Myocyte (in vitro differentiated cells): ENCODE results near the gene GPR78. TPM values are rescaled to one million over a fixed set of nuclear protein-coding genes. Genes with fewer than 3 reads are reported as not detected.

Source experiments
- DNase-seq: peaks from one replicate; pipeline ENCODE4 v3.0.0-alpha.2; 2012; ENCODE audit warnings: low read depth
- total RNA-seq: library from RNA; depleted of rRNA; stranded (reverse); fragments of >200 nt; gene quantifications from 2 replicates; pipeline ENCODE4 v1.2.3, GENCODE V29; 2014

GPR78 gene
- total RNA-seq, 1 donor from 2014 or later: 0.51 TPM

DNA sequence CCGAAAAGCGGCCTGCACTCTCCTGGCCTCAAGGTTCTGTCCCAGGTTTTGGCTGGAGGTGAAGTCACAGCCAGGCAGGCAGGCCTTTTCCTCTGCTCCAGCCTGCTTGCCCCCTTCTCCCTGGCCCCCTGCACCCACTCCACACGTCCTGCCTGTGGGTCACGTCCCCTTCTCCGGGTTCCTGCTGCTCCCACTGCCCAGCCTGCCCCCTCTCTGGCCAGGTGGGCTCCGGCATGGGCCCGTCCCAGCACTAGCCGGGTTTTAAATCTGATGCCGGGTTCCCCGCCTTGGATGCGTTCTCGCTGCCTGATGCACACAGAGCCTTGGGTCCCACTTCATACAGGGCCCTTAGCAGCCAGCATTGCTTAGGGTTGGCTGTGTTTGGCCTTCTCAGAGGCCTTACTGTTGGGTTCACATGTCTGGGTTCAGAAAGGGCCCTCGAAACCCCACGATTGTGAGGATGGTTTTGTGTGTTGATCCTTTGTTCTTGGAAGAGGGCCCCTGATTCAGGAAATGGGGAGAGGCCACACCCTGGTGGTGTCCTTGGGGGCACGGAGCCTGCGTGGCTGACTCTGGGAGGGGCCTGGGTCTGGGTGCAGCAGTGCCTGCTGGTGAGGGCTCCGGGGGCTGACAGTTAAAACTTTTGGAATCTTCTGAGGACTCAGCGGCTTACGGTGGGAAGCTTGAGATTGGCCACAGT is 18.3 kb downstream of the GPR78 start:
- no peak for DNase-seq

DNA sequence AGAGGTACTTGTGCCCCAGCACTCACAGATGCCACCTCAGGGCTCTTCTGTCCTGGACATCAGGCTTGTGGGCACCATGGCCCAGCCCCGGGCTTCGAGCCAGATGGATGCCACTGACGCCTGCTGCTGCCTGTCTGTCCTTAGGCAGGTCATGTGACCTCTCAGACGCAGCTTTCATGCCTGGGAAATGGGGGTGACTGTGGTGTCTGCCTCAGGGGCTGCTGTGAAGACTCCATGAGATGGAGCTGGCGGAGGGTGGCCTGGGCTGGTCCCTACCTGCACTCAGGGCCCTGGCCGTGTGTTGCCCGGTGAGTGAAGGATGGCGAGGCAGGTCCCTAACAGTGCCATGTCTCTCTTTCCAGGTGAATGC is 18.9 kb downstream of the GPR78 start:
- DNase-seq: peak; percentile 66

DNA sequence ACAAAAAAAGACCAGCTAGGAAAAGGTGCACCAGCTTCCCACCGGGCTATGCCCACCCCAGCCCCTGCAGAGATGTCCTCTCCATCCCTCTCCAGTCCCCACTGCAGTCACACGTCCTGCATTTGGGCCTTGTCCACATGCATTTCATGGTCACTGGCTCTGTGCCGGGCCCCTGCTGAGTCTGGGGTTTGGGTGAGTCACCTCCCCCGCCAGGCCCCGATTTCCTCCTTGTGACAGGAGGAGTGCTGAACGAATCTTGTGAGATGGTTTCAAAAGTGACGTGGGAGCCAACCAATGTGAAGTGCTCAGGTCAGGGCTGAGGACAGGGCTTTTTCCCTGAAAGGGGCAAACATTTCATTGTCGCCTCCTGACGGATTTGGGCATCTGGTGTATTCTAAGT is 19.5 kb downstream of the GPR78 start:
- DNase-seq: peak; percentile 92

DNA sequence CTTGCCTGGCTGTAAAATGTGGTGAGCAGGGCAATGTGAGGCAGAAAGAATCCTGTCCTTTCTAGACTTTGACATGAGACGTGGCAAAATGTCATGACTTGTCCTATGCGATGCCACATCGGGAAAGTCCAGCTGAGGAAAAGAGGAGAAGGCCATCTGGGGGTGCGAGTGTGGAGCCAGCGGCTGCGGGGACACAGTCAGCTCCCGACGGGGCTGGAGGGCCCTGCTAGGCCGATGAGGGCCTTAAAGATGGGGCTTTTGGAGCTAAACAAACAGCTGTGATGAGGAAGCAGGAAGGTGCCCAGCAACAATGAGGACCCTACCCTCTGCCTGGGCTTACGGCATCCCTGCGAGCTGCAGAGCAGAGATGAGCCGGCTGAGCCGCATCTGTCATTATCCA is 20.1 kb downstream of the GPR78 start:
- DNase-seq: no peak

DNA sequence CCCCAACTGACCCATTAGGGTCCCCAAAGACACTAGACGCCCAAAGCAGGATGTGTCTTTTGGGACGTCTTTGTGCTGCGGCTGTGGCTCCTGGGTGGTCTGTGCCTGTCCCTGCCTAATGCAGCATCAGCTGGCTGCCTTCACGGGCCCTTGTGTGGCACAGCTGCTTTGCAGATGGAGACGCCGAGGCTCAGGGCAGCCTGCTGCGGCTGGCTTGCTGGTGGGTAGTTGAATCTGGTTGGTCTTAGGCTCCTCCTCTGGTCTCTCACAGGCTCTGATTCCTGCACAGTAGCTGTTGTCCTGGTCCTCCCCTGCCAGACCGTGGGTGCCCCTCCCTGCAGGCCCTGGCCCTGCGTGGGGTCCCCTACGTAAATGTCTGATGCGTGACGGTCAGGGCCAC is 20.5 kb downstream of the GPR78 start:
- no peak for DNase-seq

DNA sequence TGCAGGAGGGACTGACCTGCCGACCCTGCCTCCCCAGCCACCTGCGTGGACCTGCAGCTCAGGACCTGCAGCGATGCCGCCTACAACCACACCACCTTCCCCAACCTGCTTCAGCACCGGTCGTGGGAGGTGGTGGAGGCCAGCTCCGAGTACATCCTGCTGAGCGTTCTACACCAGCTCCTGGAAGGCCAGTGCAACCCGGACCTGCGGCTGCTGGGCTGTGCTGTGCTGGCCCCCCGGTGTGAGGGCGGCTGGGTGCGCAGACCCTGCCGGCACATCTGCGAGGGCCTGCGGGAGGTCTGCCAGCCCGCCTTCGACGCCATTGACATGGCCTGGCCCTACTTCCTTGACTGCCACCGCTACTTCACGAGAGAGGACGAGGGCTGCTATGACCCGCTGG is 20.9 kb downstream of the GPR78 start:
- no peak for DNase-seq

DNA sequence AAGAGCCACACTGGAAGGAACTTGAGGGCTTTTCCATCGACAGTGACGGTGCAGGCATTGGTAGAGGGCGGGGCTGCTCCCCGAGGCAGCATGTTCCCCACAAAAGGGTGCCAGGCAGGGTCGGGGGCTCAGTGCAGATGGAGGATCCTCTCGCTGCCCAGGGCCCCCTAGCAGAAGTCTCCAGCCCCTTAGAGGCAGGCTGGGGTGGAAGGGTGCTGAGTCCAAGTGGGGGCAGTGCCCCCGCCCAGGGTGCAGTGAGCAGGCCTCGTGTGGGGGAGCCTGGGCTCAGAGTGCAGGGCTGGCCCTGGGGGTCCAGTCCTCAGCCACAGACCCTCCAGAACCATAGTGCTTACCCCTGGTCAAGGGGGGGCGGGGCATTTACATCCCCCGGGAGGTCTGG is 21.4 kb downstream of the GPR78 start:
- DNase-seq: no peak

DNA sequence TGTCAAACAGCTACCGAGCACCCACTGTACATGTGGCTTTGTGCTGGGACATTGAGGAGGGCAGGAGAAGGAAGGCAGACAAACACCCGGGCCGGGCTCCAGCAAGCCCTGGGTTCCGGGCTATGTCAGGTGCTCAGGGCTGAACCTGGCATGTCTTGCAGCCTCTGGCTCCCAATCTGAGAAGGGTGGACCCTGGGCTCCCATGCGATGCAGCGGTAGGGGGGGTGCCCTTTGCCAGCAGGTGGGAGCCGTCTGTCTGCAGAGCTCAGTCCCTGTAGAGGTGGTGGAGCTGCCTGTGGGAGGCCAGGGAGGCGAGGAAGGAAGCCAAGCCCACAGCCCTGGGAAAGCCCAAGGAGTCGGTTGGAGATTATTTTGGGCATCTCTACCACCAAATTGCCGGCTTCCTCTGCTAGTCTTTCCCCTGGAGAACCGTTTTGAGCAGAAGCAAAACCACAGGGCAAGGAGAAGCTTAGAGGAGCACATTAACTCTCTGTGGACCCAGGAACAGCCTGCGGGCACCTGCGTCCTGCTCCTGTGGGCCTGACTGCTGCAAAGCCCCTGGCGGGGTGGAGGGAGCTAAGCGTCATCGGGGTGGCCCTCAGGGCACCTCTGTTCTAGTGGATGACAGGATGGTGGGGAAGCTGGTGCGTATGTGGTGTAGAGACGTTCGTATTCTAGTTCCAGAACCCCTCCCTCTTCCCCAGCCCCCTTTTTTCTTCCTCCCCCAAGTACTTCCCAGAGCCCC is 22.7 kb downstream of the GPR78 start:
- DNase-seq: no peak

DNA sequence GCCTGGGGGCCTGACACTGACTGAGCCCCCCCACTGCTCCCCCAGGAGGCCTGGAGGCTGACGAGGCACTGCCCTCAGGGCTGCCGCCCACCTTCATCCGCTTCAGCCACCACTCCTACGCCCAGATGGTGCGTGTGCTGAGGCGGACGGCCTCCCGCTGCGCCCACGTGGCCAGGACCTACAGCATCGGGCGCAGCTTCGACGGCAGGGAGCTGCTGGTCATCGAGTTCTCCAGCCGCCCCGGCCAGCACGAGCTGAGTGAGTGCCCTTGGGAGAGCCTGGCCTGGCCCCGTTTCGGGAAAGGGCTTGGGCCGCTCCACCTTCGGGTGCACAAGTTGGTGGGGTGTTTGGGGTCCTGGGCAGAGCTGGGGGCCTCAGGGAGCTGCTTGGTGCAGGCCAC is 23.7 kb downstream of the GPR78 start:
- DNase-seq: no peak

DNA sequence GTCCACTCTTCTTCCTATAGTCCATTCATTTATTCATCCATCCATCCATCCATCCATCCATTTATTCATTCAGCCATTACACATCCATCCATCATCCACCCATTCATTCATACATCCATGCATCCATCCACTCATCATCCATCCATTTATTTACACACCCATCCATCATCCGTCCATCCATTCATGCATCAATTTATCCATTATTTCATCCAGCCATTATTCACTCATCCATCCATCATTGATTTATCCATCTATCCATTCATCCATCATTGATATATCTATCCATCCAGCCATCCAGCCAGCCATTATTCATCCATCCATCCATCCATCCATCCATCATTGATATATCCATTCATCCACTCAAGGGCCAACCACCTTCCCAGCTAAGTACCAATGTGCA is 25.1 kb downstream of the GPR78 start:
- DNase-seq: no peak

DNA sequence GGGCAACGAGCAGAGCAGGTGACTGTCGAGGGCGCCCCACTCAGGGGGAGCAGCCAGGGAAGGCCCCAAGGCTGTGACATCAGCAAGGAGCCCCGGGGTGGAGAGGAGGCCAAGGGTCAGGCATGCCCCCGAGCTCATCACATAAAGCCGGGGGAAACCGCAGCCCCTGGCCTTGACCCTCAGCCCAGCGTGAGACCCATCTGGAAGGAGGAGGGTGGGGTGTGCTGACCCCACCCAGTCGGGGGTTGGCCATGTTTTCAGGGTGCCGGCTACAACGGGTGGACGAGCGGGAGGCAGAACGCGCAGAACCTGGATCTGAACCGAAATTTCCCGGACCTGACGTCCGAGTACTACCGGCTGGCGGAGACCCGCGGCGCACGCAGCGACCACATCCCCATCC is 26.3 kb downstream of the GPR78 start:
- DNase-seq: no peak

DNA sequence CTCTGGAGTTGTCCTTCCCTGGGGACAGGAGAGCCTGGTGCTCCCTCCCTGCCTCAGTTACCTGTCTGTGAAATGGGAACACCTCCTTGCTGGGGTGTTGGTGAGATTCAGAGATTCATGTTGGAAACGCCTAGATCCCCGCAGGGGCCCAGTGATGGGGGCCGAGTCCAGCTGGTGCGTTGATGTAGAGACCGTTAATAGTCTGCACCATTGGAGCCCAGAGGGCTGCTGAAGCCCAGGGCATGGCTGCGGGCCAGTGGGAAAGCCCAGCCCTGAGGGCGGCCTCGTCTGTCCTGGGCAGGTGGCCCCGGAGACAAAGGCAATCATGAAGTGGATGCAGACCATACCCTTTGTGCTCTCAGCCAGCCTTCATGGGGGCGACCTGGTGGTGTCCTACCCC is 26.8 kb downstream of the GPR78 start:
- DNase-seq: no peak

DNA sequence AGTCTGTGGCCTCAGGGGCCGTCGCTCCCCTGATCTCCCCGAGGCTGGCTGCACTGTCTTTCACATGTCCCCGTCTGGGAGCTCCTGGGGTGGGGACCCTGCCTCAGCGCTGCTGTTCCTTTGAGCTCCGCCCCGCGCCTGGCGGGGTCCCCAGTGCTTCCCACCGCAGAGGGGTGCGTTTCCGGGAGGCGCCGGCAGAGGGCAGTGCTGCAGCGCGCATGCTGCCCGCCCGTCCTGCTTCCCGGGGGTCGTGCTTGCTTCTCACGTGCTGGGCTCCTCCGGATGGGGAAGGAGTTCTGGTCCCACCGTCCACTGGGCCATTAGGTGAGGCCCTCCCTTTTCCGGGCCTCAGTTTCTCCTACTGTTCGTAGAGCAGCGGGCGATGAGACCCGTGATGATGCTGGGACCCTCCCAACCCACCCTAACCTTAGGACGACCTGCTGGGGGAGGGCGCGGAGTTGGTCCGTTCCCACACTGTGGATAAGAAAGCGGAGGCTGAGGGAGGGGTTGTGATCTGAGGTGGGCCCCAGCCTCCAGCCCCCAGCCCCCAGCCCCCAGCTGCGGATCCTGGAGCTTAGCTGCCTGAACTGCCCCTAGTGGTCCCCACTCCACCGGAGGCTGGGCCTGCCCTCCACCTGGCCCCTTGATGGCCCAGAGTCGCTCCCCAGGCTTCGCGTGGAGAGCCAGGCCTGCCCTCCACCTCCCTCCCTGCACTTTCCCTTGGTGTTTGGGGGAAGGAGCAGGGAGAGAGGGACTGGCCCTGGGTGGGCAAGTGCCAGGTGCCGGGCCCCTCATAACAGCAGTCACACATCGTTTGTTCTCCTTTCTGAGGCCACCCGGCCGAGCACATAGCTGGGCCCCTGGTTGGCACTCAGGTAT is 27.6 kb downstream of the GPR78 start:
- no peak for DNase-seq

DNA sequence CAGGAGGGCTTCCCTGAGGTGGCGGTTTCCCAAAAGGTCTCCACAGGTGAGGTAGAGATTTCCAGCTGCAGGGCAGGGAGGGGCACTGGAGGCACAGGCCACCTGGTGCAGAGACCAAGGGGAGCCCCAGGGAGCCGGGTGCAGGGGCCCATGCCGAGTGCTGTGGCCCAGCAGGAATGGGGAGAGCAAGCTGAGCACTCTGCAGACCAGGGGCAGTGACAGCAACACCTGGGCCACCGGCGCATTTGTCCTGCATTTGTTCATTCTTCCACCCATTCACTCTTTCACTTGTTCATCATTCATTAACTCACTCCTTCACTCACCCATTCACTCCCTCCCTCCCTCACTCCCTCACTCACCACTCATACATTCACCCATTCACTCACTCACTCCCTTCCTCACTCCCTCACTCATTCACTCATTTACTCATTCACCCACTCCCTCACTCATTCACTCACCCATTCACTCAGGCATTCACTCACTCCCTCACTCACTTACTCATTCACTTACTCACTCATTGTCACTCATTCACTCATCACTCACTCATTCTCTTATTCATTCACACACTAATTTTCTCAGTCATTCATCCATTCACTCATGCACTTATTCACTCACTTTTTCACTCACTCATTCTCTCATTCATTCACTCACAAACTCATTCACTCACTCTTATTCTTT is 28.7 kb downstream of the GPR78 start:
- DNase-seq: no peak

DNA sequence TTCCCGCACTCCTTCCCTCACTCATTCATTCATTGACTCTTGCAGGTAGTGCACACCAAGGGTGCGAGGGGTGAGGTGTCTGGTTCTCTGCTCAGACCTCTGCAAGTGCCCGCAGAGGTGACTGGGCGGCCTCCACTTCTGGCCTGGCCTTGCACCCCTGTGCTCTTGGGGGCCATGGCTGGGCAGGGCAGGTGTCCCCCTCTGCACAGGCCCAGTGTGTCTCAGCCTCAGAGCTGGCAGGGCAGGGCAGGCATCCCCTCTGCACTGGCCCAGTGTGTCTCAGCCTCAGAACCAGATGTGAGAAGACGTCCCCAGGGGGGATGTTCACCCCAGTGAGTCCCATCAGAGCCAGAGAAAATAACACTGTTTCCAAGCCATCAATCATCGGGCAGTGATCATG is 29.2 kb downstream of the GPR78 start:
- DNase-seq: no peak

DNA sequence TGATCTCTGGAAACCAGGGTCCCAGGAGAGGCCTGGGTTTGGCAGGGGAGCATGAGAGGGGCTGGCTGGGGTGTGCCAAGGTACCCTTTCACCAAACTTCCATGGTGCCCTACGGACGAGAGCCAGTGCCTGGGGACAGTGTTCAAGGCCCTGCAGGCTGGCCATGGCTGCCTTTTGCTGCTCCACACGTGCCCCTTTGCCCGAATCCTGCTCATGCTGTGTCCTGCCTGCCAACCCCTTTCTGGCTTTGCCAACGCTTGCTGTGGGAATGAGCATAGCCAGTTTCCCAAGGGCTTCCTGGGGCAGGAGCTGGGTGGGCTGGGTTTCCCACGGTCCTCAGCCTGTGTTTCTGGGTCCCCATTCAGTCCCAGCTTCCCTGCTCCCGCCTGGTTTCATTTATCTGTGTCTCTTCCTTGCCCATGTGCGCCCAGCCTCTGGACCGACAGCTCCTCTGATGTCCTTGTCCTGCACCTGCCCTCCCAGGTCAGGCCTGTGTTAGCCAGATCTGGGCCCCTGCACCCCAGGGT is 29.7 kb downstream of the GPR78 start:
- DNase-seq: no peak

DNA sequence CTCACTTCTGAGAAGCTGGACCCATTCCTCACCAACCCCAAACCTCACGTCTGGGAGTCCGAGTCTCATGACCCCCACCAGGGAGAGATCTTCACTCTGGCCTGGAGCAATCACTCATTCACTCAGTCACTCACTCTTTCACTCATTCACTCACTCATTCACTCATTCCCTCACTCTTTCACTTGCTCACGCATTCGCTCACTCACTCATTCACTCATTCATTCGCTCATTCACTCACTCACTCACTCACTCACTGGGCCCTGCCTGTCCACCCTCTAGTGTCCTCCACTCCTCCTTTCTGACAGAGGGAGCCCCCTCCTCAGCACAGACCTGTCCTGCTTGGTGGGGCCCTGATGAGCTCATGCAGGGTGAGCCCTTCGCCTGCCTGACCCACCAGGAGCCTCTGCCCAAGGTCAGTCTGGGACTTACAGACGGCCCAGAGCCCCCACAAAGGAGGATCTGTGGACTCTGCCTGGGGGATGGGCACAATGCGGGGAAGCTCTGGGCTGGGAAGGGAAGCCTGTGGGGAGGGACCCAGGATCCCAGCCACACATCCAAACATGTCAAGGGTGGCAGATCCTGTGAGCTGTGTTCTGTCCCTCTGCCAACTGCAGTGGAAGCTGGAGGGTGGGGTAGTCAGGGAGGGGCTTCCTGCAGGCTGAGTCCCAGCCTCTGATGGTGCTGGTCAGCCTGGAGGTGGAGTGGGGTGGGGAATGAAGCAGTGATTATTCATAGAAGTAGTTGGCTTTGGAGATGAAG is 30.8 kb downstream of the GPR78 start:
- DNase-seq: no peak

DNA sequence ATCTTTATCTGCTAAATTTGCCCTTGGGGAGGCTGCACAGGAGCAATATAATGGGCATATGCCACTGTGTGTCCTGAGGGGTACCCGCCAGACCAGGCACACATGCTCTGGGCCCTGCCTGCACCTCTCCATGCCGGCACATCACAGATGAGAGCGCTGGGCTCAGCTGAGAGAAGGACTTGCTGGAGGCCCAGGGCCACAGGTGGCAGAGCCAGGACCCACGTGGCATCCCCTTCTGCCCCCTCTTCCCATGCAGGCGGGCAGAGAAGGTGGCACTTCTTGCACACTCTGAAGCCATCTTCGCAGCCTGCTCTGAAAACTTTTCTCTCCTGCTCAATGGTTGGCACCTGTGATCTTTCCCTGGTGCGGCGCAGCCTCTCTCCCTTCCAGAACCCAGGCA is 32.5 kb downstream of the GPR78 start:
- DNase-seq: no peak

DNA sequence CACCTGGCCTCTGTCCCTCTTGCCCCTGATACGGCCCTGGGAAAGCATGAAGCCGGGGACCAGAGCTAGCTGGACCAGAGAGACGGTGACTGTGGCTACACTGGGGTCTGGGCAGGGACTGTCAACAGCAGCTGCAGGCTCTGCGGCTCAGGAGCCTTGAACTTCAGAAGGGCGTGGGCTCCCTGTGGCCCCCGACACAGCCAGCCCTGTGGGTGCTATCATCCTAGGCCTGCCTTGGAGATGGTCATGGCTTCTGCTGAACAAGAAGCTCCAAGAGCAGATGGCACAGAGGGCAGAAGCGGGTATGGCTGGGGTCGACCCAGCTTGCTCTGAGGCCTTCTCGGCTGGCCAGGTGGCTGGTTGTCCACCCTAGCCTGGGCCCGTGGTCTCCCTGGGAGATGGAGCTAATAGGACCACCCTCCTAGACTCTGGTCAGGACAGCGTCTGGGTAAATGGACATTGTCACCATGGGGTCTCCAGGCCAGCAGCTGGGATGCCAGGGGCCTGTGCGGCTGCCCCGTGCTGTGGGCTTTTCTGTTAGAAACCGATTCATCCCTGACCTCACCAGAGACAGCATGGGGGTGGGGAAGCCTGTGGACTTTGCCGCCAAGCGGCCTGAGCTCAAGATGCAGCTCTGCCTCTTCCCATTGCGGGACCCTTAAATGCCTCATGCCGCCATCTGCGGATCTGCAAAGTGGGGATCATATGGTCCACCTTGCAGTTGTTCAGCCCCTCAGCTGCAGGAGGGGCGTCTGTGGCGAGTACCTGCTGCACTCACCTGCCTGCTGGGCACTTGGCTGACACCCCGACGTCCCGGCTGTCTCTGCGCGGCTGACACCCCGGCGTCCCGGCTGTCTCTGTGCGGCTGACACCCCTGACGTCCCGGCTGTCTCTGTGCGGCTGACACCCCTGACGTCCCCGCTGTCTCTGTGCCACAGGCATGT is 33.5 kb downstream of the GPR78 start:
- DNase-seq: no peak
